Anterior cingulate cortex (tissue), 58 donors: ENCODE data around the gene UBR1.
"Not testable (repeated sequence)": the region's sequence is repeated elsewhere in the genome, so short reads cannot be mapped to it uniquely, and the experiment has no call there.

ENCODE experiments used
- DNase-seq, 58 donors: peaks; one replicate each; lab custom pipeline; 2025; lab: John Stamatoyannopoulos, UW

UBR1 gene

DNA sequence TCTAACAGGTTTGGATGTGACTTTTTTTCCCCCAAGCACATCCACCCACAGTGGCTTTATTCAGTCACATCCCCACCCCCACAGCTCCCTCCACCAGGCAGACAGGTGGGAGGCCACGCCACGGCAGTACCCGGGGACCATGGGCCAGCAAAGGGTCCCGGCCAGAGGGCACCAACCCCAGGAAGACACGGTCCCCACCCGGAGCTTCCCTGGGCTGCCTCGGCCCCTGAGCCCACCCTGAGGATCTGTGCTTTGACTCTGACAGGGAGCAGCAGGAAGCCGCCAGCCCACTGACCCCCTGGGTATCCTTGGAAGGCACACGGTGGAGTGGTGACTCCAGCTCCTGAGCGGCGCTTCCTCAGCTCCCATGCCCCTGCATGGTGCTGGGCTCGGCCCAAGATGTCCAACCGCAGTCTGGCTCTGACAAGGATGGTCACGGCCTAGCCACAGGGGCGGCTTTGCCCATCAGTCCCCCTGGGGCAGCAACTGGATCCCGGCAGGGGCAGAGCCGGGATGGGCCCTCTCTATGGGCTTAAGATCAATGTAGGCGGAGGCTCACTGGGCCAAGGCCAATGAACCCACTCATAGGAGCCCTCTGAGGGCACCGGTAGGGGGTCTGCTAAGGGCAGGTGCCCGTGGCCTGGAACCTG is 119.0 kb downstream of the UBR1 start:
- DNase-seq = no peak

DNA sequence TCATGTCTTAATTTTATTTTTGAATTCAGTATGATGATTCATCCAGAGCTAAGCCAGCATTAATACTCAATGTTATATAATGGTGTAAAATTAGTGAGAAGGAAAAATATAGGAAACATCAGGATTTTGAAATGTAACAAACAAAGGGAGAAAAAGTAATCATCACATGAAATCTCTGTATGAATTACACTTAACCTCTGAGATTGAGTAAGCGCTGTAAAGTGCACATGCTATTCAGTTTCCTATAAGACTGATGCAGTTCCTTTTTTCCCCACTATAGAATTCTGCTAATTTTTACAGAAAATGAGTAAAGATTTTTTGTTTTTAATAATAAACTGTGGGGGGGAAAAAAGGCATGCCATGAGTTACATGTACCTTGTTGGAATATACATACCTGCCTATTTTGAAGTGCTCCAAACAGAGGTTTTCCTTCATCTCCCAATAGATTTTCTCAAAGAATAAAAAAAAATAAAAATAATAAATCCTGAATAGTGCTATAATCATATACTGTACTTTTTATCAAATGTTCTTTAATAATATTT is 121.3 kb downstream of the UBR1 start:
- no peak for DNase-seq

DNA sequence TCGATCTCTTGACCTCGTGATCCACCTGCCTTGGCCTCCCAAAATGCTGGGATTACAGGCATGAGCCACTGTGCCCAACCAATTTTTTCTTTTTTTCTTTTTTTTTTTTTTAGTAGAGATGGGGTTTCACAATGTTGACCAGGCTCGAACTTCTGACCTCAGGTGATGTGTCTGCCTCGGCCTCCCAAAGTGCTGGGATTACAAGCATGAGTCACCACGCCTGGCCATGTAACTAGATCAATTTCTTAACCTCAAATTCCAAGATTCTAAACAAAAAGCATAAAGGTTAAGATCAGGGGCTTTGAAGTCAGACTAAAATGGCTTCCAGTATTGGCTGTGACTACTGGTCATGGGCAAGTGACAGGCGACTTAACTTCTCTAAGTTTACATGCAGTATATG is 126.7 kb downstream of the UBR1 start:
- DNase-seq = not testable (repeated sequence)

DNA sequence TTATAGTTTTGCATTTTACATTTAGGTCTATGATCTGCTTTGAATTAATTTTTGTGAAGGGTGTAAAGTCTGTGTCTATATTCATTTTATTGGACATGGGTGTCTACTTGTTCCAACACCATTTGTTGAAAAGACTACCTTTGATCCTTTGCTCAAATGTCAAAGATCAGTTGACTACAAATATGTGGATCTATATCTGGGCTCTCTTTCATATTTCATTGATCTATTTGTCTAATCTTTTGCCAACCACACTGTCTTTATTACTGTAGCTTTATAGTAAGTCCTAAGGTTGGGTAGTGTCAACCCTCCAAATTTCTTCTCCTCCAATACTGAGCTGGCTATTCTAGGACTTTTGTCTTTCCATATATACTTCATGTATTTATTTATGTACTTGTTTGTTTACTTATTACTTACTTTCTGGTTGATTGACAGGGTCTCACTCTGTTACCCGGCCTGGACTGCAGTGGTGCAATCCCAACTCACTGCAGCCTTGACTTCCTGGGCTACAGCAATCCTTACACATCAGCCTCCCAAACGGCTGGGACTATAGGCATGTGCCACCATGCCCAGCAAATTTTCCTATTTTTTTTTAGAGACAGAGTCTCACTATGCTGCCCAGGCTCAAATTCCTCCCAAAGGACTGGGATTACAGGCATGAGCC is 131.5 kb downstream of the UBR1 start:
- no peak for DNase-seq

DNA sequence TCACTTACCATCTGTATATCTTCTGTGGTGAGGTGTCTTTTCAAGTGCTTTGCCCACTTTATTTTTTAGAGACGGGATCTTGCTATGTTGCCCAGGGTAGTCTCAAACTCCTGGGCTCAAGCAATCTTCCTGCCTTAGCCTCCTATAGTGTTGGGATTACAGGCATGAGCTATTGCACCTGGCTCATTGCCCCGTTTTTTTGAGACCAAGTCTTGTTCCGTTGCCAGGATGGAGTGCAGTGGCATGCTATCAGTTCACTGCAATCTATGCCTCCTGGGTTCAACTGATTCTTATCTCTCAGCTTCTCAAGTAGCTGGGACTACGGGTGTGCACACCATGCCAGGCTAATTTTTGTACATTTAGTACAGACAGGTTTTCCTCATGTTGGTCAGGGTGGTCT is 132.7 kb downstream of the UBR1 start:
- no peak for DNase-seq

DNA sequence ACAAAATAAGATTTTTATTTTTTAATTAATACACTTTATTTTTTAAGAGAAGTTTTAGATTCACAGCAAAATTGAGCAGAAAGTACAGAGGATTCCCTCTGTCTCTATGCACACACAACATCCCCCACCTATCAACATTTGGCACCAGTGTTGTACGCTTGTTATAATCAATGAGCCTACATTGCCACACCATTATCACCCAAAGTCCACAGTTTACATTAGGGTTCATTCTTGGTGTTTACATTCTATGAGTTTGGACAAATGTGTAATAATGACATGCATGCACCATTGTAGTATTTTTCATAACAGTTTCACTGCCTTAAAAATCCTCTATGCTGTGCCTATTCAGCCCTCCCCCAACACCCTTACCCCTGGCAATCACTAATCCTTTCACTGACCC is 134.0 kb downstream of the UBR1 start:
- no peak for DNase-seq

DNA sequence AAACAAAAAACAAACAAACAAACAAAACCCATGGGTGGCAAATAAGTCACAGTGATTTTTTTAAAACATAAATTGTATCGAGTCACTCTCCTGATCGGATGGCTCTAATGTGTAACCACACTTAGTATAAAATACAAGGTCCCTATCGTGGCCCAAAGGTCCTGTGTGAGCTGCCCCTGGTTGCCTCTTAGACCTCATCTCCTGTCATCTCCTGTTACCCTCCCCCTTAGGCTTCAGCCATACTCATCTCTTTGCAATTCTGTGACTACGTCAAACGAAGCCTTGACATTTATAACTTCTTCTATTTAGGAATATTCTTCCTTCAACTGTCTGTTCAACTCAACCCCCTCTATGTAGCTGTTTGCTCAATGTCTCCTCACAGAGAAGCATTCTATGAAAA is 141.4 kb downstream of the UBR1 start:
- no peak for DNase-seq

DNA sequence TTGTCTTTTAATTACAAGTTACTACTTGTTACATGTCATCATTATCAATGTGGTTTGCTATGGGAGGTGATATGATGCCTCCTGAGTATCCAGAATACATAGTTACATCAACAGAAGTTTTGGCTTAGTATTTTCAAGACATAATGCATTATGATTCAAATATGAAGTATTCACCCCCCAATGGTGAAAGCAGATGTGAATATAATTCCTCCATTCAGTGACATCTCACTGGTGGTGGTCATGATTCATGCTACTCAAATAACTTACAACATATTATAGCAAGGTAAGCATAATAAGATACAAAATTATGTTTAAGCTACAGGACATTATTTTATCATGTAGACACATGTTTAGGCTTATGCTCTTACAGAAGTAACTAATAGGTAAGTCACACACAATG is 150.3 kb downstream of the UBR1 start:
- no peak for DNase-seq

DNA sequence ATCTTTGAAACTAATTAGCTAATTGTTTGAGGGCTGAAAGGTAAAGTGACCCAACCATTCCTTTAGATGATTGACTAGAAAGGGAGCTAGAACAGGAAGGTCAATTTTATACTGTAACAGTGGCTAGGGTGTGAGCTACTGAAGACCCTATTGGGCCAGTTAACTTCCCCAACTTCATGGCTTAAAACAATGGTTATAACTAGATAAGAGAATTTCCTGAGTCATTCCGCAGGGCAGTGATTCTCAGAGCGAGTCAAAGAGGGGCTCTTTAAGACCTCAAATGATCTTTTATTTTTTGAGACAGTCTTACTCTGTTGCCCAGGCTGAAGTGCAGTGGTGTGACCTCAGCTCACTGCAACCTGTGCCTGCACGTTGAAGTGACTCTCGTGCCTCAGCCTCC is 151.5 kb downstream of the UBR1 start:
- DNase-seq = no peak

DNA sequence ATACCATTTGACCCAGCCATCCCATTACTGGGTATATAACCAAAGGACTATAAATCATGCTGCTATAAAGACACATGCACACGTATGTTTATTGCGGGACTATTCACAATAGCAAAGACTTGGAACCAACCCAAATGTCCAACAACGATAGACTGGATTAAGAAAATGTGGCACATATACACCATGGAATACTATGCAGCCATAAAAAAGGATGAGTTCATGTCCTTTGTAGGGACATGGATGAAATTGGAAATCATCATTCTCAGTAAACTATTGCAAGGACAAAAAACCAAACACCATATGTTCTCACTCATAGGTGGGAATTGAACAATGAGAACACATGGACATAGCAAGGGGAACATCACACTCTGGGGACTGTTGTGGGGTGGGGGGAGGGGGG is 156.9 kb downstream of the UBR1 start:
- DNase-seq = not testable (repeated sequence)

DNA sequence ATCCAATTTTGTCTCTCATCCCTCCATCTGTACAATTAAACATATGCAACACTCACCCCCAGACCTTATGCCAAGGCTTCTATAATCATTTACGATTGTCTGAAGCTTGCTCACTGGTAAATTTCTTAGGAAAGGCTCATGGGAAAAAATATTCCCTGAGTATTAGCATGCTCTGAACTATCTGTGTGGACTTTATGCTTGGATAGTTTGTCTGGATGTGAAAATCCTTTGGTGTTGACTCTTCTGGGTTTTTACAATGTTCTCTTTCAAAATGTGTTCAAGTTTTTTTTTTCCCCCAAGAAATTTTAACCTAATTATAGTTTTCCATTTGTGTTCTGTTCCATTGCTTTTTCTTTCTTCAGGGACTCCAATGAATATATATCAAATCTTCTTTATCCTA is 165.3 kb downstream of the UBR1 start:
- no peak for DNase-seq

DNA sequence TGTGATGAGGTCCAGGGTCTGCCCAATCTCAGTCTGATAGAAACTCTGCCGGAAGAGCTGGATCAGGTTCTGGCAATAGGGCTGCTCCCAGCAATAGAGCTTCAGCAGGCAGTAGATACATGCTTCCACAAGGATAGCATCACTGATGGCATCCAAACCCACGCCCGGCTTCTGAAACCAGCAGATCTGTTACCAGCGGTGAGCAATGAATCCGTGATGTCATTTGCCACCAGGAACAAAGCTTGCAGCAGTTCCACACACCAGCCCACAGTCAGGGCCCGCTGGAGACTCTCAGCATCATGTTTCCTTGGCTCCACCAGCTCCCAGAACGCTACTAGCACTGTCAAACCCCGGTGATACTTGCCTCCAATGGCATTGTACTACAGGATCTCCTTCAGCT is 166.0 kb downstream of the UBR1 start:
- peak in 50 of 58 donors; percentile 2 to 82 (median 34) for DNase-seq

DNA sequence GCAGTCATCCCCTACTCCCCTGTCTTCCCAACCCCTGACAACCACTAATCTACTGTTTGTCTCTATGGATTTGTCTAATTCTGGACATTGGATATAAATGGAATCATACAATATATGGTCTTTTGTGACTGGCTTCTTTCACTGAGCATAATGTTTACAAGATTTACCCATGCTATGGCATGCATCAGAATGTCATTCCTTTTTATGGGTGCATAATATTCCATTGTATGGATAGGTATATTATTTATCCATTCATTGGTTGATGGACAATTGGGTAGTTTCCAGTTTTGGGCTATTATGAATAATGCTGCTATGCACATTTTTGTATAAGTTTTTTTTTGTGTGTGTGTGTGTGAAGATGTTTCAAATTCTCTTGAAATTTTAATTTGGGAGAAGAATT is 168.7 kb downstream of the UBR1 start:
- no peak for DNase-seq

DNA sequence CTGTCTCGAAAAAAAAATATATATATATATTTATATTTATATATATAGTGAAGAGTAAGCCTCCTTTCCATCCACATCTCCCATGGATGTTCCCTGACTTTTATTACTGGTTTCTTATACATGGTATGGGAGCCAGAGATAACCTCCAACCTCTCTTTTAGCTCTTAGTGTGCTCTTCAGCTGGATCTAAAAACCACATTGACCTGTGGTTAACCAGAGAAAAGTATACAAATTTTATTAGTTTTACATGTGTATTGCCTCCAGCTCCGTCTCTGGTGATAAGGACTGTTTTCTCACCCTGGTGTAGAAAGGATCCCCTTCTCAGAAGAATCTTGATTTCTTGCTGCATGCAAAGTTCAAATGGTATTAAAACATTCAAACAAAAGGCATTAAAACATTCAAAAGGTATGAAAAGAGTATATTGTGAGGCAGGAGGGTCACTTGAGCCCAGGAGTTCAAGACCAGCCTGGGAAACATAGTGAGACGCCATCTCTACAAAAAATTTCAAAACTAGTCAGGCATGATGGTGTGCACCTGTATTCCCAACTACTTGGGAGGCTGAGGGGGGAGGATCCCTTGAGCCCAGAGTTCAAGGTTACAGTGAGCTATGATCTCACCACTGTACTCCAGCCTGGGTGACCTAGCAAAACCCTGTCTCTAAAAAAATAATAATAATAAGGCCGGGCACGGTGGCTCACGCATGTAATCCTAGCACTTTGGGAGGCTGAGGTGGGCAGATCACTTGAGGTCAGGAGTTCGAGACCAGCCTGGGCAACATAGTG is 171.8 kb downstream of the UBR1 start:
- DNase-seq = no peak

DNA sequence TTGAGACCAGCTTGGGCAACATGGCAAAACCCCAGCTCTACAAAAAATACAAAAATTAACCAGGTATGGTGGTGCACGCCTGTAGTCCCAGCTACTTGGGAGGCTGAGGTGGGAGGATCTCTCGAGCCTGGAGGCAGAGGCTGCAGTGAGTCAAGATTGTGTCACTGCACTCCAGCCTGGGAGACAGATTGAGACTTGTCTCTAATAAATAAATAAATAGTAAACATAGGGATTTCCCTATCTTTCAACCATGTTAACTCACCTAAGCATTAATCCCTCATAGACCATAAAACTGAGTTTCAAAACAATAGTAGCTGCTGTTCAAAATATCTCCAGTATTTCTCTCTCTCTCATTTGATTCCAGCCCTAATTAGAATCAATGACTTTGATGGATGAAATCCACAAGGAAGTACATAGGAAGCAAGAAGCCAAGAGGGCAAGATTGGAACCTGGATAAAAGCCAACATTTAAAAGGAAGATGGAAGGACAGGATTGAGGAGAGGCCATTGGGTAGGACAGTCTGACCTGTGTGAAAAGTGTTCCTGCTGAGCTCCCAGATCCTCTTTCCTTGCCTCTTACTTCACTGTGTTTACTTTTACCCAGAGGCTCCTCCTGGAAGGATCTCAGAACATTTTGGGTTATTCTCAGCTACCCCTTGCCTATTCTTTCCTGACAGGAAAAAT is 172.9 kb downstream of the UBR1 start:
- DNase-seq = no peak

DNA sequence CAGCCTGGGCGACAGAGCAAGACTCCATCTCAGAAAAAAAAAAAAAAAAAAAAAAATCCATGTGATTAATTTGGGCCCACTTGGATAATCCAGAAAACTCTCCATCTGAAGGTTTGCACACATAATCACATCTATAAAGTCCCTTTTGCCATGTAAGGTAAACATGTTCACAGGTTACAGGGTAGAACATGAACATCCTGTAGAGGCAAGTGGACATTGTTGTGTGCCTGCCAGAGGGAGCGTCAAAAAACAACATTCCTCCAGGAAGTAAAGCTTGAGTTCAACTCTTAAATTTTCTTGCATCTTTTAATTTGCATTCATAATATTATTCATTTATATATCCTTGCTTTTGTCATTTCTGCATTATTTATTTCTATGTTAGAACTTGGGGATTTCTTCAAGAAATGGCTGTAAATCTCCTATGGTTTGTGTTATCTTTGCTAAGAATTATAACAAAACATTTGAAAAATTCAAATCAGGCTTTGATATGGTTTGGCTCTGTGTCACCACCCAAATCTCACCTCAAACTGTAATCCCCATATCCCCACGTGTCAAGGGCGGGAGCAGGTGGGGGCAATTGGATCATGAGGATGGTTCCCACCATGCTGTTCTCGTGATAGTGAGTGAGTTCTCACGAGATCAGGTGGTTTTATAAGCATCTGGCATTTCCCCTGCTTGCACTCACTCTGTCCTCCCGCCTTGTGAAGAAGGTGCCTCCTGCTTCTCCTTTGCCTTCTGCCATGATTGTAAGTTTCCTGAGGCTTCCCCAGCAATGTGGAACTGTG is 173.9 kb downstream of the UBR1 start:
- no peak for DNase-seq

DNA sequence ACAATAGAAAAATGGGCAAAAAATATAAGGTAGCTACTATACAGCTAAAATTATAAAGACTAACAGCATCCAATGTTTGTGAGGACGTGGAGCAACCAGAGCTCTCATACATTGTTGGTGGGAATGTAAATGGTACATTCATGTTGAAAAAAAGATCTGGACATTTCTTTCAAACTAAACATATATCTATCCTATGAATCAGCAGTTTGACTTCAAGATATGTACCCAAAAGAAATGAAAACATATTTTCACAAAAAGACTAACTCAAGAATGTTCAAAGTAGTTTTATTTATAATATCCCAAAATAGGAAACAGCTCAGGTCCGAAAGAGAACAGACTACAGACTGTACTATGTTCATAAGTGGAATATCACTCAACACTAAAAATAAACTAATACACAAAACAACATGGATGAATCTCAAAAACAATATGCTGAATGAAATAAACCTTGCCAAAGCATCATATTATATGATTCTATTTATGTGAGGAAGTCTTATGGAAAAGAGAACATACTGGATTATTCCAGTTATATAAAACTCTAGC is 176.5 kb downstream of the UBR1 start:
- no peak for DNase-seq

DNA sequence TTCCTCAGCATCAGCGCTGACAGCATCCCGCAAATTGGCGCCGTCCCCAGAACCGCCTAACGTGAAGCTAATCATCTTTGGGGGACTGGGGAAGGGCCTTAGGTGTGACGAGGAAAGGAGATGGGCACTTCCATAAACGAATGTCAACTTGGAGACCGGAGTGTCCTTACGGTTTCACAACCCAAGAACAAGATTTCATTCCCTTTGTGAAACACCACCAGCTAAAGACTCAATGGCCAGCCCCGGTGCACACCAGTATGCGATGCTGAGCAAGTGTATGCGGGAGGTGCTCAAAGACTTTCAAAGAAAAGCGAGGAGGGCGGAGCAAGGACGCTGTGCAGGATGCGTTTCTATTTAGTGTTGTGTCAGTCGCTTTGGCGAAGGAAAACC is 184.5 kb downstream of the UBR1 start:
- DNase-seq = peak in 41 of 58 donors; percentile 22 to 78 (median 52)

DNA sequence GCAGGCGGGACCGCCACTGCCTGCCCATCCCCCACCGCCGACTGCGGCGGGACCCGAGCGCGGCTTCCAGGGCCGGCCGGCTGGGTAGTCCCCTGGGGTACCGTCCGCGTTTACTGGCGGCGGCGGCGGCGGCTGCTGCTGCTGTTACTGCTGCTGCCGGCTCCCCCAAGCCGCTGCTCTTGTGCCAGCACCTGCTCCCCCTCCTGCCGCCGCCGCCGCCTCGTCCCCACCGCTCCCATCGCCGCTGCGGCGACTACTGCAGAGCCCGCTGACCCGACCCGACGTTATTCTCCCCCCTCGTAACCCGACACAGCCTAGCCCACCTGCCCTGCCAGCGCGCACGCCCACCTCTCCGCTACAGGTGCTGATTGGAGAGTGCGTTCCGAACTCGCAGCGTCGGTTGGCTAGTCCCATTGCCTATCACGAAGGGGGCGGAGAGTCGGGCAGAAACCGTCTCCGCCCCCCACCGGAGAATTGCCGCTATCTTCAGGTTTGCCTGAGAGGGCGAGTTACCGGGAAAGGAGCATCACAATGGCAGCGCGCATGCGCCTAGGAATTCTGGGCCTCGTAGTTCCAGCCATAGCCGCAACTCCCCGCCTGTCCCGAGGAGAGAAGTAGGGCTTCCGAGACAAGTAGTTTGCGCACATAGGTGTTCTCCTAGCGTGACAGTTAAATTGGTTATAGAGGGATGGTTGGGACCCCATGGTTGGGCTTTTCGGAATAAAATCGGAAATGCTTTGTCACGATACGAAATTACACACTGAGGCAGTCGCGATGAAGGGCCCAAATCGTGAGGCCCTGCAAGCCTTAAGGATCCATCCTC is 185.1 kb downstream of the UBR1 start, which contains the start of gene TTBK2:
TTBK2 (minus strand) TSS at position 260 of the 823 bp plus-strand sequence. CDS start 42,161 bp downstream, outside the sequence.
- peak; percentile 88 to 99 (median 98) for DNase-seq
